NCI-H748 treated with DMSO at 0.1 percent for 48 hours (cell line): ENCODE measurements around the gene MAP3K7CL.

Experiments used
- DNase-seq: peaks from one replicate; lab custom pipeline; 2025; lab: John Stamatoyannopoulos, UW

The MAP3K7CL gene

DNA sequence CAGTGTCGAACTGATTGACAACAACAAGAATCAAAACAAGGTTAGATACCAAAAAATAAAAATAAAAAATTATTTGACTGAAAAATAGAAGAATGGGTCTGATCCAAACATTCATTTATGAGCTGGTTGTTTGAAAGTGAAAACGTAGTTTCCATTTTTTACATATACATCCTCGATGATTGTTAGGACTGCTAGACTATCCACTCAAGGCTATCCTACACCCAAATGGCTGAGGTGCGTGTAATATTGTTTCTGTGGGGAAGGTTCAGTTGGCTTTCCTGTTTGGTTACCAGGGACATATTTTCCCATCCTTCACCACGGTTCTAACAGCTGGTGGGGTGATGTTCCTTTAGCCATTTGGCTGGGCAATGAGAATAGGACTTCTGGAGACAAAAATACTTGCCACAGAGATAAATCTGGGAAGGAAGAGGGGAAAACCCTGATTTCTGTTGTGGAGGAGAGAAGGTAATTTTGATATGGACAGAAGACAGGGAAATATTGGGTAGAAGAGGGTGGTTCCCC, 66.3 kb downstream of the MAP3K7CL start:
- DNase-seq = no peak

DNA sequence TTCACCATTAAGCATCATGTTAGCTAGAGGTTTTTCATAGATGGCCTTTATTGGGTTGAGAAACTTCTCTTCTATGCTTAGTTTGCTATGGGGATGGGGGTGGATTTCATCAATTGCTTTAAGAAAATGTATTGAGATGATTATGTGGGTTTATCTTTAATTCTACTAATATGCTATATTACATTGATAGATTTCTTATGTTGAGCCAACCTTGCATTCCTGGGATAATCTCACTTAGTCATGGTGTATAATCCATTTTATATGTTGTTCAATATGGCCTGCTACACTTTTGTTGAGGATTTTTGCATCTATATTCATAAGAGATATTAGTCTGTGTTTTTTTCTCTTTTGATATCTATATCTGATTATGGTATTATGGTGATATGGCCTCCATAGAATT, 70.7 kb downstream of the MAP3K7CL start:
- DNase-seq = no peak

GRCh38 chr21:29205009-29205408, 74.6 kb downstream of the MAP3K7CL start:
- no peak for DNase-seq

DNA sequence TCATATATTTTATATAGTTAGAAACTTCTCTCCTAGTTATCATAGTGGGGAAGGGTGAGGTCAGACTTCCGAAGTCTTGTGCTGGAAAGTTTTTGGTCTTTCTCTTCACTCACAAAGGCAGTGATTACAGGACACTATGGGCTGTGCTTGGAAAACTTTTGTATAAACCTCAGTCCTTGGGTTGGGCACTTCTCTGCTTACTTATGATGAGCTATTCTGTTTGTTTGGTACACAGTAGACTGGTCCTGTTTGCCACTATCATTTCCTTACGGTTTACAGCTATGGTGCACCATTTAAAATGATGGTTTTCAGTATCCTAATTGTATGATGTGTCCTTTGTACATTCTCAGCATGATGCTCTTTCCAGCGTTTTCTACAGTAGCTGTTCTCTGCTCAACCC, 75.5 kb downstream of the MAP3K7CL start:
- DNase-seq = no peak

- DNase-seq = no peak
These were observed 76.0 kb downstream of the MAP3K7CL start for GRCh38 chr21:29206445-29206844.

DNA sequence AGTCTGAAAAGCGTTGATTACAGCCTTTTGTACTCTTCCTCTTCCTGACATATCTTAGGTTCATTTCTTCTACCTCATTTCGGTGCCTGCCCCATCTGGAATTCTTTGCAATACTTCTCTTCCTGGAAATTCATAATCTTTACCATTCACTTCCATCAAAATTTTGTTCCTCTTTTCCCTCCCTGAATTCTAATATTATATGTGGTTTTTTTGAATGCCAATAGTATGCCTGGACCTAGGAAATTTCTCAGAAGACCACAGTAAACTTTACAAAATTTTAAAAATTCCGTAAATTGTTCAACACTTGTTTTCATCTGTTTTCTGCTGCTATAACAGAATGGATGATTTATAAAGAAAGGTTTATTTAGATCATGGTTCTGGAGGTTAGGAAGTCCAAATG, 76.8 kb downstream of the MAP3K7CL start:
- no peak for DNase-seq

DNA sequence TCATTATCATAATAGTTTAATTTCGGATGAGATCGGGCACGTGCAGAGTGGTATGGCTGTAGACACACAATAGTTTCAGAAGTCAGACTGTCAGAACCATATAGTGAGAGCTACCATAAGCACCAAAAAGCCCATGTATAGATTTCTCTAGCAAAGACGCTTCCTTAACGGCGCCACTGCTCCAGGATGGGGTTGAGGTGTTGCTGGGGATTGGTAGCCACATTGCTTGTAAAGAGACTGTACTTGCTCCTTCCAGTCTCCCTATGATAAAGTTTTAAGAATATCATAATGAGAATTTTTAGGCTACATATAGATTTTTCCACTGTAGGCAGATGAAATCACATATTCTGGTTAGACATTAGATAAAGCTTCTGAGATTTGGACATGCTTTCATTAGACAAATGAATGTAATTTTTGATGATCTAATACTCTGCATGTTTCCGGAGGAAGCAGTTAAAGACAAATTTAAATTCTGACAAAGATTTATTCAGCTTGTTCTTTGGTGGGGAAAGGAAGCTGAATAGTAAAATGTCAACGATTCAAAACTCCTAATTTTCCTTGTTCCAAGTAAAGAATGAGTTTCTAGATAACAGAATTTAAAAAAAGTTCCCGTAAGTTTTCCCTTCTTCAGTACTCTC, 77.7 kb downstream of the MAP3K7CL start:
- no peak for DNase-seq

GRCh38 chr21:29208682-29209059, 78.2 kb downstream of the MAP3K7CL start:
- no peak for DNase-seq

DNA sequence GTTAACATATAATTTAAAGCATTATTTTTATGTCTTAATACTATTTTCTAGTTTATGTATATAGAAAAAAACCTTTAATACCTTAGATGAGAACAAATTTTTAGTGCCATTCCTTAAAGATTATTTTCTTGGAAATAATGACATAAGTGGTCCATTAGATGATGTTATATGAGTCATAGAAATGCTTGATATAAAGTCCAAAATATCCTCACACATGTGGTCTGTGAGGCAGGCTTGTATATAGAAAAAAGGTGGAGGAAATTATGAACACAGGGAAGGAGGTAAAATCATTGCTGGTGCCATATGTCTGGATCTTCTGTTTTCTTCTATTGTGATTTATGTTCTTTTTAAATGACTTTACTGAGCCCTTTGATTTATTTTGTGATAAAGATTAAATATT, 79.3 kb downstream of the MAP3K7CL start:
- DNase-seq = no peak

GRCh38 chr21:29211205-29211604, 80.8 kb downstream of the MAP3K7CL start:
- DNase-seq = no peak

GRCh38 chr21:29212446-29212845, 82.0 kb downstream of the MAP3K7CL start:
- DNase-seq = no peak

DNA sequence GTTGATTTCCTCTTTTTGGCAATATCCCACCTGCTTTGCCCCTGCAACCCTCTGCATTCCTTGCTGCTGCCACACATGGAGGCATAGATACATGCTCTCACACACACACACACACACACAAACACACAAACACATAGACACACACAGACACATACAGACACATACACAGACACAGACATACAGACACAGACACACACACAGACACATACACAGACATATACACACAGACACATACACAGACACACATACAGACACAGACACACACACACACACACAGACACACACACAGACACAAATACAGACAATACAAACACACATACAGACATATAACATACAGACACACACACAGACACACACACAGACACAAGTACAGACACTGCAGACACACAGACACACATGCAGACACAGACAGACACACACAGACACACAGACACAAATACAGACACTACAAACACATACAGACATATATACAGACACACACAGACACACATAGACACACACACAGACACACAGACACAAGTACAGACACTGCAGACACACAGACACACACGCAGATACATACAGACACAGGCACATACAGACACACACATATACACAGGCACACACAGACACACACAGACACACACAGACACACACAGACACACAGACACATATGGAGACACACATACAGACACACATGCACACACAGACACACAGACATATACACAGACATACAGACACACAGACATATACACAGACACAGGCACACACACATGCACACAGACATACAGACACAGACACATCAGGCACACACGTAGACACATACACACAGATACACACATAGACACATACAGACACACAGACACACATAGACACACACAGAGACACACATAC, 83.3 kb downstream of the MAP3K7CL start:
- no peak for DNase-seq

- no peak for DNase-seq
These were observed 85.3 kb downstream of the MAP3K7CL start for GRCh38 chr21:29215709-29216108.

GRCh38 chr21:29217818-29218291, 87.4 kb downstream of the MAP3K7CL start:
- DNase-seq = peak; percentile 71

DNA sequence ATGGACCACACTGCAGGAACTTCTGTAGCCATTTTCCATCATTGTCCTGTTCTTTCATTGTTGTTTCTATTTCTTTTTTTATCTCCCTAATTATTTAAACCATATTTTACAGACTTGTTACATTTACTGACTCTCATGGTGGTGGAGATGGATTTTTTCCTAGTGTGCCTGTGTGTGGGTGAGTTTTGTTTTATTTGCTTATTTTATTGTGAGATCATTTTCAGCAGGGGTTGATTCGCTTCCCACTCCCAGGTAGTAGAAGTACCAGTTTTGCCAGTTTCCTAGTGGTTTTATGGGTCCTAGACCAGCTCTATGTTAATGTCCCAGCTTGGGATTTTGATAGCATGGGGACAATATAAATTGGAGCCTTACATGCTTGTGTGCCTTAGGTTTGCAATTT, 88.3 kb downstream of the MAP3K7CL start:
- DNase-seq = peak; percentile 86

DNA sequence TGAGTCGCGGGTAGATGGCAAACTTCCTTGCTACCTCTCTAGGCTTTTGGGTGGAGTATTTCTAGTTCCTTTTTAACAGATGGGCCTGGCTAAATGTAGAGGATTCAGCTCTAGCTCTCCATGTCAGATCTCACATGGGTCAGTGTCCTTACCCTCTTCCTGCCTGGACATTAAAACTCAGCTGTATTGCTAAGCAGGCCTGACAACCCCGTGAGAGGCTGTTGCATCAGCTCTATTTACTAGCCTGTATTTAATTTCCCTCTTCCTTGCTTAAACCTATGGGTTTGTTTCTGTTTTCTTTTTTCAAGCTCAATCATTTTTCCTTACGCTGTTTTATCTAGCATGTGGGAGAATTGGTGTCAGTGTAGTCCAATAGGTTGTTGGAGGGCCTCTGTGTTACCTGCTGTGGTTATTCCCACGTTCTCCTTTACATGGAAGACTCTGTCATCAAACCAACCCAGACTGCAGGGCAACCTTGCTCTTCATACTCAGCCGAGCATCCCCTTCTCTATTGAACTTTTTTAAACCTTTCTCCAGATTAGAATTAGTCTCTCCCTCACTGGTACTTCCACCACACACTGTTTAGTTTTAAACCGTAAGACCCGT, 88.8 kb downstream of the MAP3K7CL start:
- no peak for DNase-seq

- DNase-seq = no peak
These were observed 90.9 kb downstream of the MAP3K7CL start for GRCh38 chr21:29221253-29221744.

DNA sequence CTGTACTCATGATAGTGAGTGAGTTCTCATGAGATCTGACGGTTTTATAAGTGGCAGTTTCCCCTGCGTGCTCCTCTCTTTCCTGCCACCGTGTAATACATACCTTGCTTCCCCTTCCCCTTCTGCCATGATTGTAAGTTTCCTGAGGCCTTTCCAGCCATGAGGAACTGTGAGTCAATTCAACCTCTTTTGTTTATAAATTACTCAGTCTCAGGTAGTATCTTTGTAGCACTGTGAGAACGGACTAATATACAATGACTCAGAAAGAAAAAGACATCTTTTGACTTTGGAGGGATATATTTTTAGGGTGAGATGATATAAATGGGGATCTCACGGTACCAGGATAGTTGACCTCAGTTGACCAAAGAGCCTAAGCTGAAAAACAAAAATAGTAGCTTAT, 93.6 kb downstream of the MAP3K7CL start:
- no peak for DNase-seq
